Tibial nerve (tissue), 4 donors: Measurements from ENCODE around the gene FBN2. TPM values are rescaled to one million over a fixed set of nuclear protein-coding genes. Genes with fewer than 3 reads are reported as not detected.

Source experiments
- DNase-seq, 2 donors: peaks; one replicate each; pipeline ENCODE4 v3.0.0-alpha.2; 2019; ENCODE audit warnings: low spot score in 2 of 2
- H3K27ac ChIP-seq, 4 donors: fragments of 200-600 bp; sonication (generic) in 3 of 4; one replicate each; pipeline ENCODE4 v1.5.1; 2017 to 2019; ENCODE audit warnings: mild to moderate bottlenecking in 1 of 4
- H3K27me3 ChIP-seq, 2 donors: fragments of 200-600 bp; sonication (generic) in 1 of 2; one replicate each; pipeline versions ENCODE4 v1.5.1 to v1.6.0; 2017 to 2019
- H3K36me3 ChIP-seq, 3 donors: fragments of 200-600 bp; sonication (generic); one replicate each; pipeline ENCODE4 v1.5.1; 2018 to 2019
- H3K4me1 ChIP-seq, 4 donors: fragments of 200-600 bp; sonication (generic) in 3 of 4; one replicate each; pipeline ENCODE4 v1.5.1; 2017 to 2019
- H3K4me3 ChIP-seq, 4 donors: fragments of 200-600 bp; sonication (generic) in 3 of 4; one replicate each; pipeline ENCODE4 v1.5.1; 2017 to 2019; ENCODE audit warnings: mild to moderate bottlenecking in 1 of 4, moderate library complexity in 1 of 4
- H3K9me3 ChIP-seq, 4 donors: fragments of 200-600 bp; sonication (generic) in 3 of 4; one replicate each; pipeline ENCODE4 v1.5.1; 2017 to 2019
- EP300 ChIP-seq, 2 donors: sonication (generic); formaldehyde crosslinking; IDR thresholded peaks; one replicate each; pipeline ENCODE4 v1.6.1; 2017; ENCODE audit warnings: antibody characterized with exemption in 2 of 2, mild to moderate bottlenecking in 1 of 2
- POLR2A ChIP-seq, 2 donors: fragments of 450-650 bp; IDR thresholded peaks; one replicate each; pipeline ENCODE4 v1.6.1; 2017; ENCODE audit warnings: antibody characterized with exemption in 2 of 2, mild to moderate bottlenecking in 2 of 2, moderate library complexity in 2 of 2
- WGBS, 2 donors: methylation state at CpG; one replicate each; pipeline ENCODE4 v1.1.5; 2018; 5-methylcytosine and 5-hydroxymethylcytosine counted together
- small RNA-seq: library from RNA; depleted of rRNA; stranded (forward); fragments of <200 nt; gene quantifications from one replicate; pipeline ENCODE3, GENCODE V24; 2016
- total RNA-seq, 4 donors: library from RNA; depleted of rRNA; stranded (reverse); fragments of >200 nt; gene quantifications; one replicate each; pipeline ENCODE4 v1.1.0, GENCODE V29; 2016
- TF ChIP-seq, protein P1 (sequence below), 5 experiments: fragments of 200-600 bp in 3 of 5; fragments of 450-650 bp in 2 of 5; sonication (generic) in 3 of 5; IDR thresholded peaks; one replicate each; pipeline ENCODE4 v1.5.1; 2016 to 2019; ENCODE audit warnings: antibody characterized with exemption in 5 of 5, mild to moderate bottlenecking in 3 of 5, moderate library complexity in 2 of 5

Gene FBN2
- total RNA-seq, 4 donors from 2014 or later: 1.2 to 6.3 (median 3.6) TPM

DNA sequence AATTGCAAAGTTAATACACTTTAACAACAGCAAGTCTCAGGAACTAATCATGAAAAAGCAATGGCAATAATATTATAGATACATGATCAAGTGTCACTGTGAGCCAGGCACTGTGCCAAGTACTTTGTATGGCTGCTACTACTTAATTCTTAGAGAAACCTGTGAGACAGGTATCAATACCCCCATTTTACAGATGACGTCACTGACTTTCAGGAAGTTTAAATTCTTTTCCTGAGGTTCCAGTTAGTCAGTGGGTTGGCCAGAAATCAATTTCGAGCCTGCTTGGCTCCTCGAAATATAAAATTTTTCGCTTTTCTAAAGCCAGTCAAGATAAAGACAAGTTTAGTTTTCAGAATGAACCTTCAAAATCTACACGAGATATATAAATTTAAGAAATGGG, 324.2 kb downstream of the FBN2 start:
- WGBS, 2 donors: 82 to 85% methylated on average over 5 of the region's 5 CpGs
- no peak for TF ChIP-seq EP300 (IDR thresholded peaks at IDR 0.05)
- no peak for TF ChIP-seq POLR2A (IDR thresholded peaks at IDR 0.05)
- TF ChIP-seq, protein P1, sequence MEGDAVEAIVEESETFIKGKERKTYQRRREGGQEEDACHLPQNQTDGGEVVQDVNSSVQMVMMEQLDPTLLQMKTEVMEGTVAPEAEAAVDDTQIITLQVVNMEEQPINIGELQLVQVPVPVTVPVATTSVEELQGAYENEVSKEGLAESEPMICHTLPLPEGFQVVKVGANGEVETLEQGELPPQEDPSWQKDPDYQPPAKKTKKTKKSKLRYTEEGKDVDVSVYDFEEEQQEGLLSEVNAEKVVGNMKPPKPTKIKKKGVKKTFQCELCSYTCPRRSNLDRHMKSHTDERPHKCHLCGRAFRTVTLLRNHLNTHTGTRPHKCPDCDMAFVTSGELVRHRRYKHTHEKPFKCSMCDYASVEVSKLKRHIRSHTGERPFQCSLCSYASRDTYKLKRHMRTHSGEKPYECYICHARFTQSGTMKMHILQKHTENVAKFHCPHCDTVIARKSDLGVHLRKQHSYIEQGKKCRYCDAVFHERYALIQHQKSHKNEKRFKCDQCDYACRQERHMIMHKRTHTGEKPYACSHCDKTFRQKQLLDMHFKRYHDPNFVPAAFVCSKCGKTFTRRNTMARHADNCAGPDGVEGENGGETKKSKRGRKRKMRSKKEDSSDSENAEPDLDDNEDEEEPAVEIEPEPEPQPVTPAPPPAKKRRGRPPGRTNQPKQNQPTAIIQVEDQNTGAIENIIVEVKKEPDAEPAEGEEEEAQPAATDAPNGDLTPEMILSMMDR (IDR thresholded peaks at IDR 0.05): no peak
- no peak overlapping the region for H3K27ac ChIP-seq
- H3K4me3 ChIP-seq: no peak overlapping the region
- no peaks in the 10 kb centered on the region for H3K9me3 ChIP-seq
- DNase-seq: no peak
- H3K36me3 ChIP-seq: no peaks in the 10 kb centered on the region
- peaks cover 0 to 12% (median 3%) of the 10 kb centered on the region in 4 donors for H3K4me1 ChIP-seq
- H3K27me3 ChIP-seq: no peaks in the 10 kb centered on the region

DNA sequence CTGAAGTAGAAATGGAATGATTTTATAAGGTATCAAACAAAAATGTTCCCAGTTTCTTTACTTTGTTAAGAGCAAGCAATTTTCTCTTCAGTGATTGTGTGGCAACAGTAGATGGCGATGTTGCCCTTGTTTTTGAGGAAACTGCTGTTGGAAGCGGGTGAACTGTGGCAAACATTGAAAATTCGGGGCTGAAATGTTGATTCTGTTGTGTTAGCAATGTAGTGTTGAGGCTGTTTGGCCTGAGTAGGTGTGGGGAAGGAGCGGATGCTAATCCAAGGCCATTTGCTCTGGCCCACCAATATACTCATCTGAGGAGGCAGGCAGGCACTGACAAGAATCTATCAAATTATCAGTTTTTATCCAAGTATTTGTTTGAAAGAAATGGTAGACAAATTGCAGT, 324.7 kb downstream of the FBN2 start:
- Histone ChIP-seq H3K27me3 (no peaks in the 10 kb centered on the region), H3K27ac (no peak overlapping the region), H3K36me3 (no peaks in the 10 kb centered on the region), H3K4me1 (peaks cover 0 to 12% (median 3%) of the 10 kb centered on the region in 4 donors), H3K4me3 (no peak overlapping the region), H3K9me3 (no peaks in the 10 kb centered on the region)
- WGBS, 2 donors: 4 to 7% methylated on average over 4 of the region's 4 CpGs
- peak in 1 of 2 donors; percentile 51 for DNase-seq
- TF ChIP-seq EP300 (IDR thresholded peaks at IDR 0.05): no peak
- TF ChIP-seq, protein P1 (IDR thresholded peaks at IDR 0.05): peak; percentile 45 to 77 (median 62)

DNA sequence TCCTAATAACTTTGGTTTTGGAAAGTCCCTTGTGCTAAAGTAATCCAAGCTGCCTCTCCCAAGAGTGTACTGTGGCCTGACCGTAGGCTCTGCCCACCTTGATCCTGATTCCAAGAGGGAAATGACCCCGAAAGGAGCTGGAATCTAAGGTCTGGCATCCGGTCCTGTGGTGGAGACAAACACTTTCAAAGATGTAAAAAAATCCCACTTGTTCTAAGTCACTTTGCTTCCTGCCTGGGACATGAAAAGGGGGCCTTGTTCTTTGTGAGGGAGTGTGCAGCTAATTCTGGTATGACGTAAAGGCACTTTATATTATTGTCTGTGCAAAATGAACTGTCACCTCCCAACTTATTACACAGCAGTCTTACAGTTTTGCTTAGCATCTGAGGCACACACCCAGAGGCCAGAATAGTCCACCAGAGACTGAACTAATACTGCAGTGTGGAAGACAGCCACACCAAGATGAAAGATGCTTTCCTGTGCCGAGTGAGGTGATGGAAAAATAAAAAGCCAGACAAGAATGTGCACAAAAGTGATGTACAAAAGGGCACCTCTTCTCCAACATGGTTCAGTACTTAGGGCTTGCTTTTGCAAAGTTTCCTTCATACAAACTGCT, 325.7 kb downstream of the FBN2 start:
- Histone ChIP-seq H3K36me3 (no peaks in the 10 kb centered on the region), H3K27ac (no peak overlapping the region), H3K27me3 (no peaks in the 10 kb centered on the region), H3K9me3 (no peaks in the 10 kb centered on the region), H3K4me3 (no peak overlapping the region), H3K4me1 (peaks cover 0 to 12% (median 3%) of the 10 kb centered on the region in 4 donors)
- DNase-seq: no peak
- TF ChIP-seq, protein P1 (IDR thresholded peaks at IDR 0.05): no peak
- TF ChIP-seq POLR2A (IDR thresholded peaks at IDR 0.05) (no peak), EP300 (IDR thresholded peaks at IDR 0.05) (no peak)
- WGBS, 2 donors: 26 to 29% methylated on average over 5 of the region's 5 CpGs

DNA sequence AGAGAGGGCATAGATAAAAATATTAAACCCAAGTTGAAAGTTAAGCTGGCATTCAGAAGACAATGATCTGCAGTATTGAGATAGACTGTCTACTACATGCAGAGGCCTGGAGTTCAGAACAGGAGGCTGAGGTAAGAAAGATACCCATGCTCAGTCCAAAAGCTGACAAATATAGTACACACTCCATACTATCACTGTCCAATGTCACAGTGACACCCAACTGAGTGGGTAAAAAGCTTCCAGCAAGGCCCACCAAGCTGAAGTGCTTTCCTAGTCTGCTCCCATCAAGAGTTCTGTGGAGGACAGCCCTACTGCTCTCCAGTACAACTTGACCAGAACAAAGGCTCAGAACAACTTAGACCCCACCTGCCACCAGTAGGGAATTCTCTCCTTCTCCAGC, 329.6 kb downstream of the FBN2 start:
- Histone ChIP-seq H3K4me3 (no peak overlapping the region), H3K27me3 (no peaks in the 10 kb centered on the region), H3K4me1 (peaks cover 0 to 12% (median 3%) of the 10 kb centered on the region in 4 donors), H3K9me3 (no peaks in the 10 kb centered on the region), H3K27ac (no peak overlapping the region), H3K36me3 (no peaks in the 10 kb centered on the region)
- TF ChIP-seq, protein P1 (IDR thresholded peaks at IDR 0.05): no peak
- TF ChIP-seq POLR2A (IDR thresholded peaks at IDR 0.05) (no peak), EP300 (IDR thresholded peaks at IDR 0.05) (no peak)
- no peak for DNase-seq

Small RNA genes lying within 50 kb of the gene (small RNA-seq; reads per million reads assigned to genes)
- gene RF00019: not detected
